OCI-LY1 (cell line): ENCODE results near the gene DNAJB8.

Experiments used
- CTCF ChIP-seq: fragments of 200-600 bp; sonication (generic), shearing (Covaris generic); IDR thresholded peaks from 2 replicates; pipeline ENCODE4 v1.5.1; 2017; ENCODE audit warnings: mild to moderate bottlenecking, antibody characterized with exemption, low read length, moderate library complexity, mixed read lengths
- EZH2 ChIP-seq: fragments of 200-600 bp; sonication (generic), shearing (Covaris generic); IDR thresholded peaks from 2 replicates; pipeline ENCODE4 v1.8.0; 2017; ENCODE audit warnings: borderline replicate concordance, mixed run types, mild to moderate bottlenecking, antibody characterized with exemption, low read length, moderate library complexity, mixed read lengths

- TF ChIP-seq CTCF (no peak), EZH2 (no peak)
Observed at GRCh38 chr3:128502712-128503111, 36.0 kb upstream of the DNAJB8 start.
